Neural cell (in vitro differentiated cells): ENCODE data around the gene NDRG2. TPM values are rescaled to one million over a fixed set of nuclear protein-coding genes. Genes with fewer than 3 reads are reported as not detected.

Source experiments
- H2AFZ ChIP-seq: fragments of 200-600, 300-800 bp; sonication (generic), shearing (Covaris generic); 2 replicates; pipeline ENCODE4 v1.6.0; 2014; ENCODE audit warnings: low read depth, mild to moderate bottlenecking, antibody characterized with exemption, low read length, moderate library complexity
- H3F3A ChIP-seq: fragments of 200-600 bp; shearing (Covaris generic); 2 replicates; pipeline ENCODE4 v1.6.1; 2016; ENCODE audit warnings: mild to moderate bottlenecking, moderate library complexity, mixed read lengths, antibody characterized with exemption, low read length; ENCODE audit not compliant: insufficient read depth, poor library complexity, severe bottlenecking
- H3K27ac ChIP-seq: fragments of 200-600, 300-800 bp; sonication (generic), shearing (Covaris generic); 2 replicates; pipeline ENCODE4 v1.5.1; 2014; ENCODE audit warnings: mild to moderate bottlenecking, low read length, moderate library complexity
- H3K27me3 ChIP-seq: fragments of 300-800, 200-600 bp; sonication (generic), shearing (Covaris generic); 2 replicates; pipeline ENCODE4 v1.6.0; 2014; ENCODE audit warnings: mild to moderate bottlenecking, low read depth, low read length, moderate library complexity; ENCODE audit not compliant: insufficient read depth
- H3K36me3 ChIP-seq: fragments of 300-800, 200-600 bp; sonication (generic), shearing (Covaris generic); 2 replicates; pipeline ENCODE4 v1.5.1; 2014; ENCODE audit warnings: mild to moderate bottlenecking, antibody characterized with exemption, low read length, moderate library complexity; ENCODE audit not compliant: insufficient read depth
- H3K4me2 ChIP-seq: fragments of 300-800, 200-600 bp; sonication (generic), shearing (Covaris generic); 2 replicates; pipeline ENCODE4 v1.6.0; 2014; ENCODE audit warnings: mild to moderate bottlenecking, low read length
- H3K4me3 ChIP-seq: fragments of 300-800, 200-600 bp; sonication (generic), shearing (Covaris generic); 2 replicates; pipeline ENCODE4 v1.5.1; 2014; ENCODE audit warnings: mild to moderate bottlenecking, low read length, moderate library complexity
- H3K79me2 ChIP-seq: fragments of 200-600 bp; shearing (Covaris generic); replicated peaks from 2 replicates; pipeline ENCODE4 v1.6.0; 2014; ENCODE audit warnings: mild to moderate bottlenecking, low read length, moderate library complexity; ENCODE audit not compliant: insufficient read depth
- H3K9ac ChIP-seq: fragments of 300-800, 200-600 bp; sonication (generic), shearing (Covaris generic); 2 replicates; pipeline ENCODE4 v1.6.1; 2016; ENCODE audit warnings: mild to moderate bottlenecking, low read length, mixed read lengths
- H3K9me2 ChIP-seq: fragments of 200-600 bp; shearing (Covaris generic); 2 replicates; pipeline ENCODE4 v1.6.1; 2016; ENCODE audit warnings: mild to moderate bottlenecking, low read length, mixed read lengths; ENCODE audit not compliant: insufficient read depth
- H3K9me3 ChIP-seq: fragments of 200-600, 300-800 bp; sonication (generic), shearing (Covaris generic); 2 replicates; pipeline ENCODE4 v1.6.1; 2016; ENCODE audit warnings: mild to moderate bottlenecking, mixed run types, low read length, moderate library complexity, mixed read lengths
- H4K20me1 ChIP-seq: fragments of 200-600 bp; shearing (Covaris generic); 2 replicates; pipeline ENCODE4 v1.6.1; 2016; ENCODE audit warnings: mild to moderate bottlenecking, mixed run types; ENCODE audit not compliant: insufficient read depth
- EP300 ChIP-seq: fragments of 450-650 bp; conservative IDR thresholded peaks from 2 replicates; pipeline ENCODE4 v1.6.1; 2014; ENCODE audit warnings: antibody characterized with exemption, mild to moderate bottlenecking, moderate library complexity; ENCODE audit not compliant: poor library complexity, severe bottlenecking
- EZH2 ChIP-seq: fragments of 200-600, 300-800 bp; shearing (Covaris generic), sonication (generic); IDR thresholded peaks from 2 replicates; pipeline ENCODE4 v1.6.1; 2014; ENCODE audit warnings: antibody characterized with exemption, low read length, borderline replicate concordance, mild to moderate bottlenecking; ENCODE audit not compliant: insufficient read depth, poor library complexity, severe bottlenecking
- MXI1 ChIP-seq: fragments of 450-650 bp; conservative IDR thresholded peaks from 2 replicates; pipeline ENCODE4 v1.6.1; 2014; ENCODE audit warnings: antibody characterized with exemption, mild to moderate bottlenecking; ENCODE audit not compliant: poor library complexity, severe bottlenecking
- POLR2AphosphoS5 ChIP-seq: IDR thresholded peaks from 2 replicates; pipeline ENCODE4 v1.6.1; 2012
- RAD21 ChIP-seq: fragments of 450-650 bp; conservative IDR thresholded peaks from 2 replicates; pipeline ENCODE4 v1.6.1; 2014; ENCODE audit warnings: antibody characterized with exemption, mild to moderate bottlenecking, moderate library complexity
- SMC3 ChIP-seq: fragments of 450-650 bp; conservative IDR thresholded peaks from 2 replicates; pipeline ENCODE4 v1.6.1; 2014; ENCODE audit warnings: antibody characterized with exemption, mild to moderate bottlenecking, moderate library complexity; ENCODE audit not compliant: poor library complexity
- TAF1 ChIP-seq: IDR thresholded peaks from 2 replicates; pipeline ENCODE4 v1.6.1; 2012; ENCODE audit warnings: low read depth
- polyA plus RNA-seq: library from polyadenylated mRNA; depleted of rRNA; stranded (reverse); fragments of >200 nt; gene quantifications from 2 replicates; pipeline ENCODE4 v1.2.3, GENCODE V29; 2014
- TF ChIP-seq, protein P1 (sequence below): fragments of 450-650 bp; IDR thresholded peaks from 2 replicates; pipeline ENCODE4 v1.5.1; 2014; ENCODE audit warnings: antibody characterized with exemption, mild to moderate bottlenecking, moderate library complexity; ENCODE audit not compliant: poor library complexity, severe bottlenecking
- TF ChIP-seq, protein P2 (sequence below): IDR thresholded peaks from 2 replicates; pipeline ENCODE4 v1.6.1; 2012; ENCODE audit warnings: borderline replicate concordance

The NDRG2 gene
- polyA plus RNA-seq, 1 donor from 2014 or later = 43.3 TPM

DNA sequence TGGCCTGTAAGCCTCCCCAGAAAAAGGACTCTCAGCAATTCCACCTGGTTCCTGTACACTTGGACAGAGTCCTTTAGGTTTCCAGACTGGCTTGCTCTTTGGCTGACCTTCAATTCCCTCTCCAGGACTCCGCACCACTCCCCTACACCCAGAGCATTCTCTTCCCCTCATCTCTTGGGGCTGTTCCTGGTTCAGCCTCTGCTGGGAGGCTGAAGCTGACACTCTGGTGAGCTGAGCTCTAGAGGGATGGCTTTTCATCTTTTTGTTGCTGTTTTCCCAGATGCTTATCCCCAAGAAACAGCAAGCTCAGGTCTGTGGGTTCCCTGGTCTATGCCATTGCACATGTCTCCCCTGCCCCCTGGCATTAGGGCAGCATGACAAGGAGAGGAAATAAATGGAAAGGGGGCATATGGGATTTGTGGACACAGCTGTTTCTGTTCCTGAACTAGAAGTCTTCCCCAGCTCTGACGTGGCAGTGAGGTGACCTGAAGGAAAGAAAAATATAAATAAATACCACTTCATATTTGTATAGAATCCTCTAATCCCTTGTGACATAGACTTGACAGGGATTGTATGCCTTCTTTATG lies 18.6 kb upstream of the NDRG2 start:
- TF ChIP-seq POLR2AphosphoS5 (no peak), RAD21 (no peak), EZH2 (no peak), TAF1 (no peak), SMC3 (no peak), EP300 (no peak), MXI1 (no peak)
- TF ChIP-seq, protein P1, sequence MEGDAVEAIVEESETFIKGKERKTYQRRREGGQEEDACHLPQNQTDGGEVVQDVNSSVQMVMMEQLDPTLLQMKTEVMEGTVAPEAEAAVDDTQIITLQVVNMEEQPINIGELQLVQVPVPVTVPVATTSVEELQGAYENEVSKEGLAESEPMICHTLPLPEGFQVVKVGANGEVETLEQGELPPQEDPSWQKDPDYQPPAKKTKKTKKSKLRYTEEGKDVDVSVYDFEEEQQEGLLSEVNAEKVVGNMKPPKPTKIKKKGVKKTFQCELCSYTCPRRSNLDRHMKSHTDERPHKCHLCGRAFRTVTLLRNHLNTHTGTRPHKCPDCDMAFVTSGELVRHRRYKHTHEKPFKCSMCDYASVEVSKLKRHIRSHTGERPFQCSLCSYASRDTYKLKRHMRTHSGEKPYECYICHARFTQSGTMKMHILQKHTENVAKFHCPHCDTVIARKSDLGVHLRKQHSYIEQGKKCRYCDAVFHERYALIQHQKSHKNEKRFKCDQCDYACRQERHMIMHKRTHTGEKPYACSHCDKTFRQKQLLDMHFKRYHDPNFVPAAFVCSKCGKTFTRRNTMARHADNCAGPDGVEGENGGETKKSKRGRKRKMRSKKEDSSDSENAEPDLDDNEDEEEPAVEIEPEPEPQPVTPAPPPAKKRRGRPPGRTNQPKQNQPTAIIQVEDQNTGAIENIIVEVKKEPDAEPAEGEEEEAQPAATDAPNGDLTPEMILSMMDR = no peak
- TF ChIP-seq, protein P2, sequence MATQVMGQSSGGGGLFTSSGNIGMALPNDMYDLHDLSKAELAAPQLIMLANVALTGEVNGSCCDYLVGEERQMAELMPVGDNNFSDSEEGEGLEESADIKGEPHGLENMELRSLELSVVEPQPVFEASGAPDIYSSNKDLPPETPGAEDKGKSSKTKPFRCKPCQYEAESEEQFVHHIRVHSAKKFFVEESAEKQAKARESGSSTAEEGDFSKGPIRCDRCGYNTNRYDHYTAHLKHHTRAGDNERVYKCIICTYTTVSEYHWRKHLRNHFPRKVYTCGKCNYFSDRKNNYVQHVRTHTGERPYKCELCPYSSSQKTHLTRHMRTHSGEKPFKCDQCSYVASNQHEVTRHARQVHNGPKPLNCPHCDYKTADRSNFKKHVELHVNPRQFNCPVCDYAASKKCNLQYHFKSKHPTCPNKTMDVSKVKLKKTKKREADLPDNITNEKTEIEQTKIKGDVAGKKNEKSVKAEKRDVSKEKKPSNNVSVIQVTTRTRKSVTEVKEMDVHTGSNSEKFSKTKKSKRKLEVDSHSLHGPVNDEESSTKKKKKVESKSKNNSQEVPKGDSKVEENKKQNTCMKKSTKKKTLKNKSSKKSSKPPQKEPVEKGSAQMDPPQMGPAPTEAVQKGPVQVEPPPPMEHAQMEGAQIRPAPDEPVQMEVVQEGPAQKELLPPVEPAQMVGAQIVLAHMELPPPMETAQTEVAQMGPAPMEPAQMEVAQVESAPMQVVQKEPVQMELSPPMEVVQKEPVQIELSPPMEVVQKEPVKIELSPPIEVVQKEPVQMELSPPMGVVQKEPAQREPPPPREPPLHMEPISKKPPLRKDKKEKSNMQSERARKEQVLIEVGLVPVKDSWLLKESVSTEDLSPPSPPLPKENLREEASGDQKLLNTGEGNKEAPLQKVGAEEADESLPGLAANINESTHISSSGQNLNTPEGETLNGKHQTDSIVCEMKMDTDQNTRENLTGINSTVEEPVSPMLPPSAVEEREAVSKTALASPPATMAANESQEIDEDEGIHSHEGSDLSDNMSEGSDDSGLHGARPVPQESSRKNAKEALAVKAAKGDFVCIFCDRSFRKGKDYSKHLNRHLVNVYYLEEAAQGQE = no peak
- Histone ChIP-seq H2AFZ (no peak overlapping the region), H3K9me3 (no peaks in the 10 kb centered on the region), H3K4me2 (no peak overlapping the region), H4K20me1 (no peaks in the 10 kb centered on the region), H3K4me3 (no peak overlapping the region), H3K79me2 (no peaks in the 10 kb centered on the region), H3K27ac (no peak overlapping the region), H3K9ac (no peak overlapping the region), H3F3A (no peaks in the 10 kb centered on the region), H3K9me2 (no peaks in the 10 kb centered on the region), H3K27me3 (no peaks in the 10 kb centered on the region), H3K36me3 (no peaks in the 10 kb centered on the region)

DNA sequence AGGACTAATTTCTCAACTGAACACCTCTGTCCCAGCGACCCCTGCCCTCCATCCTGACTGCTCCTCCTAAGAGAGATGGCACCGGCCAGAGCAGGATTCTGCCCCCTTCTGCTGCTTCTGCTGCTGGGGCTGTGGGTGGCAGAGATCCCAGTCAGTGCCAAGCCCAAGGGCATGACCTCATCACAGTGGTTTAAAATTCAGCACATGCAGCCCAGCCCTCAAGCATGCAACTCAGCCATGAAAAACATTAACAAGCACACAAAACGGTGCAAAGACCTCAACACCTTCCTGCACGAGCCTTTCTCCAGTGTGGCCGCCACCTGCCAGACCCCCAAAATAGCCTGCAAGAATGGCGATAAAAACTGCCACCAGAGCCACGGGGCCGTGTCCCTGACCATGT lies 18.1 kb upstream of the NDRG2 start:
- Histone ChIP-seq H3K27me3 (no peaks in the 10 kb centered on the region), H3K4me2 (no peak overlapping the region), H3K9me3 (no peaks in the 10 kb centered on the region), H3K79me2 (no peaks in the 10 kb centered on the region), H3K9ac (no peak overlapping the region), H2AFZ (no peak overlapping the region), H4K20me1 (no peaks in the 10 kb centered on the region), H3F3A (no peaks in the 10 kb centered on the region), H3K9me2 (no peaks in the 10 kb centered on the region), H3K27ac (no peak overlapping the region), H3K36me3 (no peaks in the 10 kb centered on the region), H3K4me3 (no peak overlapping the region)
- TF ChIP-seq TAF1 (no peak), EP300 (no peak), MXI1 (no peak), RAD21 (no peak), SMC3 (no peak), POLR2AphosphoS5 (no peak), EZH2 (no peak)
- TF ChIP-seq, protein P2 = no peak
